Adipocyte (in vitro differentiated cells): Measurements from ENCODE around the gene MTCH1.

Experiments
- DNase-seq: peaks from one replicate; pipeline ENCODE4 v3.0.0-alpha.2; 2015; ENCODE audit warnings: low read depth
- H3K27me3 ChIP-seq: replicated peaks from 2 replicates; pipeline ENCODE4 v1.7.0; 2013; ENCODE audit warnings: mild to moderate bottlenecking, low read length, moderate library complexity; ENCODE audit not compliant: control insufficient read depth, insufficient read depth
- H3K36me3 ChIP-seq: 2 replicates; pipeline ENCODE4 v1.7.0; 2013; ENCODE audit warnings: low read length, mild to moderate bottlenecking, moderate library complexity; ENCODE audit not compliant: control insufficient read depth, insufficient read depth, severe bottlenecking
- H3K4me1 ChIP-seq: 2 replicates; pipeline ENCODE4 v1.7.0; 2013; ENCODE audit warnings: mild to moderate bottlenecking, low read length, moderate library complexity; ENCODE audit not compliant: control insufficient read depth, insufficient read depth
- H3K4me3 ChIP-seq: 2 replicates; pipeline ENCODE4 v1.7.0; 2013; ENCODE audit warnings: mild to moderate bottlenecking, low read length, moderate library complexity
- H3K9ac ChIP-seq: 2 replicates; pipeline ENCODE4 v1.7.0; 2013; ENCODE audit warnings: mild to moderate bottlenecking, low read length, moderate library complexity
- H3K9me3 ChIP-seq: 2 replicates; pipeline ENCODE4 v1.7.0; 2013; ENCODE audit warnings: mild to moderate bottlenecking, low read length, moderate library complexity; ENCODE audit not compliant: control insufficient read depth

MTCH1 gene, protein sequence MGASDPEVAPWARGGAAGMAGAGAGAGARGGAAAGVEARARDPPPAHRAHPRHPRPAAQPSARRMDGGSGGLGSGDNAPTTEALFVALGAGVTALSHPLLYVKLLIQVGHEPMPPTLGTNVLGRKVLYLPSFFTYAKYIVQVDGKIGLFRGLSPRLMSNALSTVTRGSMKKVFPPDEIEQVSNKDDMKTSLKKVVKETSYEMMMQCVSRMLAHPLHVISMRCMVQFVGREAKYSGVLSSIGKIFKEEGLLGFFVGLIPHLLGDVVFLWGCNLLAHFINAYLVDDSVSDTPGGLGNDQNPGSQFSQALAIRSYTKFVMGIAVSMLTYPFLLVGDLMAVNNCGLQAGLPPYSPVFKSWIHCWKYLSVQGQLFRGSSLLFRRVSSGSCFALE

DNA sequence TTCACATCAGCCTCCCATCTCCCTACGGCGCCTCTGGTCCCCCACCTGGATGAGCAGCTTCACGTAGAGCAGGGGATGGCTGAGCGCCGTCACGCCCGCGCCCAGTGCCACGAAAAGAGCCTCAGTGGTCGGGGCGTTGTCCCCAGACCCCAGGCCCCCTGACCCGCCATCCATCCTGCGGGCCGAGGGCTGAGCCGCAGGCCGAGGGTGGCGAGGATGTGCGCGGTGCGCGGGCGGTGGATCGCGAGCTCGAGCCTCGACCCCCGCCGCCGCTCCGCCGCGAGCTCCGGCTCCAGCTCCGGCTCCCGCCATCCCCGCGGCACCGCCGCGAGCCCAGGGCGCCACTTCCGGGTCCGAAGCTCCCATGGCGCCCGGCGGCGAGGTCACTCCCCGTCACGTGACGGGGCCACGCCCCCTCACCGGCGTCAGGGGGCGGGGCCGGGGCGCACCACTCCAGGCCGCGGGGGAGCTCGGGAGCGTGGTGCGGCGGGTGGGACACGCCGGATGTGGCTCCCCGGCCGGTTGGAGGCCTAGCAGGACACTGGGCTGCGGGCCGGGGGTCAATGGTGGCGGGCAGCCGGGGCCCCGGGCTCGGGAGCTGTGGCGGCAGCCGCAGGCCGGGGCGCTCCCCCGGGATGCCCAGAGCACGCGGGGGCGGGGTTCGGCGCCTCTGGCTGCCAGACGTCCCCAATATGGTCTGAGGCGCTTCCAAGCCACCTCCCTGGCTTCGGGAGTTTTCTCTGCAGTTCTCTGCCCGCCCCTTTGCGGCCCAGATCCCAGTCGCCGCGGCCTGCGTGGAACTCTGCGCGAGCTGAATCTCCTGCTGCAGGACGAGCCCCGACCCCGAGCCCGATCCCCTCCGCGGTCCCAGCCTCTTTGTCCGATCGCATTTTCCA is at the start of gene MTCH1:
Gene MTCH1 (minus strand): TSS at position 389 of the 896 bp plus-strand sequence. CDS start 23 bp downstream, at position 366.
- Histone ChIP-seq H3K27me3 (peaks cover 5% of the 10 kb centered on the region), H3K9ac (peak within 1 kb of the TSS; percentile 99), H3K9me3 (no peaks in the 10 kb centered on the region), H3K4me3 (peak within 1 kb of the TSS; percentile 99), H3K36me3 (no peaks in the 10 kb centered on the region), H3K4me1 (peaks cover 39% of the 10 kb centered on the region)
- DNase-seq = peak; percentile 96

DNA sequence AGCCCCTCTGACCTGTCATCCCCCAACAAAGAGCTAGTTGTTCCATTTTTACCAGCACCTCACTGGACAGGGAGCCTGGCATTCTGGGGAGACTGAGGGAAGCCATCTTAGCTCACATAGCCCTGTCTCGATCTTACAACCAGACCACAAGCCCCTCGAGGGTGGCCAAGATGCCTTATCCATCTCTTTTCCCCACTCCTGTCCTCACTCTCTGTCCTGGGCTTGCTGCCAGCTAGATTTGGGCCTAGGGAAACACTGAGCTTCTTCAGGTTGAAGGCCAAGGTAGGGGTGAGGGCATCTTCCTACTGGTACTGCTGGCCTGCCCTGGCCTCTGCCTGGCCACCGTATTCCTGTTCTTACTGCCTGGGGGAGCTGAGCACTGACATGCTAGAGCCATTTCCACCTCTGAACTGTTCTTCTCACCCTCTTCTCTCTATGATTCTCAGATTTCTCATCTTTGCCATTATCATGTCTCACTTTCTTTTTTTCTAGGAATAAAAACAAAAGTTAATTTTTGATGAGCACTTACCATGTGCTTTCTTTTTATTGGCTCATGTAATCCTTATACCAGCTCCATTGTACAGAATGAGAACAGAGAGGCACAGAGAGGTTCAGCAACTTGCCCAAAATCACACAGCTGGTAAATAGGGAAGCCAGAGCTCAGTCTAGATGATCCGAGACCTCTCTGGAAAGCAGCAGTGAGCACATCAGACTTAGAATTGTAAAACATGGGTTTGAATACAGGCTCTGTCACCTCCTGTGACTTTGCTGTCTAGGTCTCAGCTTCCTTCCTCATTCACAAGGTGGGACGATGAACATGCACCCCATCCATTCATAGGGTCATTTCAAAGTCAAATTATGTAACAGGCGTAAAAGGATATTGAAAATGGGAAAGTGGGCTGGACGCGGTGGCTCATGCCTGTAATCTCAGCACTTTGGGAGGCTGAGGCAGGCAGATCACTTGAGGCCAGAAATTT is 48.1 kb upstream of the MTCH1 start:
- no peak for DNase-seq
- Histone ChIP-seq H3K27me3 (peaks cover 3% of the 10 kb centered on the region), H3K9me3 (peaks cover 4% of the 10 kb centered on the region), H3K36me3 (no peaks in the 10 kb centered on the region), H3K4me1 (peaks cover 10% of the 10 kb centered on the region), H3K4me3 (no peak overlapping the region), H3K9ac (no peak overlapping the region)

DNA sequence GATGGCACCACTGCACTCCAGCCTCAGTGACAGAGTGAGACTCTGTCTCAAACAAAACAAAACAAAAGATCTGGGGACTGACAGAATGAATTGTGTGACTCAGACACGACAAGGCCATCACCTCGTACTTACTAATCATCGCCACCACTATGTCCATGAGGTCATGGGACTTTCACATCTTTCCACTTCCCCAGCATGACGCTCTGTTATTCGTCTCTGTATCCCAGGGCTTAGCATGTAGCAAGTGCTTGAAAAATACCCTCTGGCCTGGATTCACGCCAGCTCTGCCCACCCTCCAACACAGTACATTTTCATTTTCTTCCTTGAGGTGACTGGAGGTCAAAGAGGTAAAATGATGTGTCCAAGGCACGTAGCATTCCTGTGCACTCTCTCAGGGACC is 47.3 kb upstream of the MTCH1 start:
- Histone ChIP-seq H3K27me3 (peaks cover 3% of the 10 kb centered on the region), H3K9ac (no peak overlapping the region), H3K4me1 (peaks cover 2% of the 10 kb centered on the region), H3K4me3 (no peak overlapping the region), H3K9me3 (peaks cover 4% of the 10 kb centered on the region), H3K36me3 (no peaks in the 10 kb centered on the region)
- no peak for DNase-seq

DNA sequence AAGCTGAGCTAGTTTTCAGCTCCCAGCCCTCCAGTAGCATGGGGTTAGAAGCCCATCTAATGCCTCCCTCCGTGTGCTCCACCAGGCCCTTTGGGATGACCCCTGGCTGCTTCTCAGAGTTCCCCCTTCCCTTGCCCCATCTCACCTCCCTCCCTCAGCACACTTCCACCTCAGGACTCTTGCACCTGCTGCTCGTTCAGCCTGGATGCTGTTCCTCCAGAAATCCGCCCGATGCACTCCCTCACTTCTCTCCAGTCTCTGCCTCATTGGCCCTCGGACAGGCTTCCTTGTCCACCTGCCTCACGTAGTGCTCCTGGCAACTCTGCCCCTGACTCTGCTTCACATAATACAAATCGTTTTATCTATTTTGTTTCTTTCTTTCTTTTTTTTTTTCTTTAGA is 46.2 kb upstream of the MTCH1 start:
- no peaks in the 10 kb centered on the region for H3K36me3 ChIP-seq
- DNase-seq = no peak
- H3K9ac ChIP-seq = no peak overlapping the region
- no peak overlapping the region for H3K4me3 ChIP-seq
- H3K27me3 ChIP-seq = peaks cover 7% of the 10 kb centered on the region
- H3K9me3 ChIP-seq = peaks cover 4% of the 10 kb centered on the region
- no peaks in the 10 kb centered on the region for H3K4me1 ChIP-seq

DNA sequence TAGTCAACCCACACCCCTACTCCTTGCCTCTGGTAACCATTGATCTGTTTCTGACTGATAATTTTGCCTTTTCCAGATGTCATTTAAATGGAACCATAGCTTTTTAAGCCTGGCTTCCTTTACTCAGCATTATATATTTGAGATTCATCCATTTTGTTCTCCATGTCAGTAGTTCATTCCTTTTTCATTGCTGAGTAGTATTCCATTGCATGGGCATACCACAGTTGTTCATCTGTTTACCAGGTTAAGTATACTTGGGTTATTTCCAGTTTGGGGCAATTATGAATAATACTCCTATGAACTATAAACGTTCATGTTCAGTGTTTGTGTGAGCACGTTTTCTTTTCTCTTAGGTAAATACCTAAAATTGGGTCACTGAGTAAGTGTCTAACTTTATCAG is 44.6 kb upstream of the MTCH1 start:
- no peaks in the 10 kb centered on the region for H3K4me1 ChIP-seq
- peaks cover 16% of the 10 kb centered on the region for H3K27me3 ChIP-seq
- no peak overlapping the region for H3K4me3 ChIP-seq
- H3K36me3 ChIP-seq = no peaks in the 10 kb centered on the region
- peaks cover 4% of the 10 kb centered on the region for H3K9me3 ChIP-seq
- no peak overlapping the region for H3K9ac ChIP-seq
- DNase-seq = no peak

DNA sequence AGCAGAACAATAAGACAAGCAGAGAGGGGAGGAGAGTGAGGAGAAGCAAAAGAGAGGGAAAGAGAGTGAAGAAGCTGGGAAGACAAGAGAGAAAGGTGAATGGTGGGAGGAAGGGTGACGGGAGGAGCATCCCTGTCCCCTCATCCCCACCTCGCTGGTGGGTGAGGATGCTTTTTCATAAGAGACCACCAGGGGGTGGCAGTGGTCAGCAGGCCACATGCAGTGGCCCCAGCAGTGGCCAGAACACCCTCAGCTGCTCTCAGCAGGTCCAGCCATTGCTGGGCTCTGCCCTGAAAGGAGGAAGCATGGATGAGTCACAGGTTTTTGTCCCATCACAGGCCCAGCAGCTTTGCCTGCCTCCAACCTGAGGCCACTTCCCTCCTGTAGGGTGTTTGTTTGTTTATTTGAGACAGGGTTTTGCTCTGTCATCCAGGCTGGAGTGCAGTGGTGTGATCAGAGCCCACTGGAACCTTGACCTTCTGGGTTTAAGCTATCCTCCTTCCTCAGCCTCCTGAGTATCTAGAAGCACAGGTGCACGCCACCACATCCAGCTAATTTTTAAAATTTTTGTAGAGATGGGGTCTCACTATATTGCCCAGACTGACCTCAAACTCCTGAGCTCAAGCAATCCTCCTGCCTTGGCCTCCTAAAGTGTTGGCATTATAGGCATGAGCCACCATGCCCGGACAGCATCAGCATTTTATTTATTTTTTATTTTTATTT is 43.4 kb upstream of the MTCH1 start:
- Histone ChIP-seq H3K9me3 (peaks cover 4% of the 10 kb centered on the region), H3K4me1 (no peaks in the 10 kb centered on the region), H3K27me3 (peaks cover 16% of the 10 kb centered on the region), H3K4me3 (no peak overlapping the region), H3K36me3 (no peaks in the 10 kb centered on the region), H3K9ac (no peak overlapping the region)
- peak; percentile 83 for DNase-seq

DNA sequence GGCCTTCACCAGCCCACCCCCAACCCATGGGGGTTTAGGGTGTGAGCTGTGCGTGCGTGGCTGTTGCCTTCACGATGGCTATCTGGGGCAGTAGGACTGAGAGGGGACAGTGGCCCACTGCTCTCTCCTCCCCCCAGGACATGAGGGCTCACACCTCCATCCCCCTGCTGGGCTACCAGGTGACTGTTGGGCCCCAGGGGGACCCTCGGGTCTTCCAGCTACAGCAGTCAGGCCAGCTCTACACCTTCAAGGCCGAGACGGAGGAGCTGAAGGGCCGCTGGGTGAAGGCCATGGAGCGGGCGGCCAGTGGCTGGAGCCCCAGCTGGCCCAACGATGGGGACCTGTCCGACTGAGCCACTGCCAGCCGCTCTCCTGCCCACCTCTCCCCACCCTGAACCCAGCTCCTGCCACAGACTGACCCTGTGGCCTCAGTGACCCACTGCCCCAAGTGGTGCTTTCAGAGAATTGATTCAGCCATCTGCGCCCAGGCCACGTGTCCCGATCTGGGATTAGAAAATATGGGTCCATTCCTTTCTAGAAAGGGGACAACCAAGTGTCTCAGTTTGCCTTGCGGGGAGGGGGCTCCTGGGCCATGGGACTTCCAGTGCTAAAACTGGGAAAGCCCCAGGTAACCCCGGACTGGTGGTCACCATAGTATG is 41.9 kb upstream of the MTCH1 start:
- Histone ChIP-seq H3K4me1 (no peaks in the 10 kb centered on the region), H3K27me3 (peaks cover 18% of the 10 kb centered on the region), H3K4me3 (no peak overlapping the region), H3K9me3 (peaks cover 4% of the 10 kb centered on the region), H3K36me3 (no peaks in the 10 kb centered on the region), H3K9ac (no peak overlapping the region)
- no peak for DNase-seq

DNA sequence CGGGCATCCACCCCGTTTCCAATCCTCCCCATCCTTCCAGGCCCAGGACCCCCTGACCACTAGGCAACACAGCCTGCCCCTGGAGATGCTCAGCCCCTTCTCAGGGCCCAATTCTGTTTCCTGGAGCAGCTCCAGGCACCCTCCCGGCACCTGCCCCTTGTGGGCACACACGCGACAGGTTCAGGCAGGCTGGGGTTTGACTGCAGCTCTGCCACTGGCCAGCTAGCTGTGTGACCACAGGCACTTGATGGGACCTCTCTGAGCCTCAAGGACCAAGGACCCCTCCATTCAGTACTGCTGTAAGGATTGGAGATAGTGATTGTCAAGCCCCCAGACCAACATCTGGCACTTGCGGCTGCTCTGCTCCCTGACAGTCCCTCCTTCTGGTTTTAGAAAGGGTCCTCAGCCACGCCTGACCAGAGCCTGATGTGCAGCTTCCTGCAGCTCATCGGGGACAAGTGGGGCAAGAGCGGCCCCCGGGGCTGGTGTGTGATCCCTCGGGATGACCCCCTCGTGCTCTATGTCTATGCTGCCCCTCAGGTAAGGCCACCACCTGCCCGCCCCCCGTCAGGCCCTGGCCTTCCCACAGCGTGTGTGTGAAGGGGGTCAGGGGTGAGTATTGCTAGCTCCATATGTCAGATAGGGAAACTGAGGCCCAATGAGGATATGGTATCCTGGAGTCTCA is 41.2 kb upstream of the MTCH1 start:
- no peak for DNase-seq
- H3K9ac ChIP-seq = no peak overlapping the region
- no peak overlapping the region for H3K4me3 ChIP-seq
- no peaks in the 10 kb centered on the region for H3K36me3 ChIP-seq
- H3K4me1 ChIP-seq = no peaks in the 10 kb centered on the region
- H3K27me3 ChIP-seq = peaks cover 18% of the 10 kb centered on the region
- peaks cover 4% of the 10 kb centered on the region for H3K9me3 ChIP-seq

DNA sequence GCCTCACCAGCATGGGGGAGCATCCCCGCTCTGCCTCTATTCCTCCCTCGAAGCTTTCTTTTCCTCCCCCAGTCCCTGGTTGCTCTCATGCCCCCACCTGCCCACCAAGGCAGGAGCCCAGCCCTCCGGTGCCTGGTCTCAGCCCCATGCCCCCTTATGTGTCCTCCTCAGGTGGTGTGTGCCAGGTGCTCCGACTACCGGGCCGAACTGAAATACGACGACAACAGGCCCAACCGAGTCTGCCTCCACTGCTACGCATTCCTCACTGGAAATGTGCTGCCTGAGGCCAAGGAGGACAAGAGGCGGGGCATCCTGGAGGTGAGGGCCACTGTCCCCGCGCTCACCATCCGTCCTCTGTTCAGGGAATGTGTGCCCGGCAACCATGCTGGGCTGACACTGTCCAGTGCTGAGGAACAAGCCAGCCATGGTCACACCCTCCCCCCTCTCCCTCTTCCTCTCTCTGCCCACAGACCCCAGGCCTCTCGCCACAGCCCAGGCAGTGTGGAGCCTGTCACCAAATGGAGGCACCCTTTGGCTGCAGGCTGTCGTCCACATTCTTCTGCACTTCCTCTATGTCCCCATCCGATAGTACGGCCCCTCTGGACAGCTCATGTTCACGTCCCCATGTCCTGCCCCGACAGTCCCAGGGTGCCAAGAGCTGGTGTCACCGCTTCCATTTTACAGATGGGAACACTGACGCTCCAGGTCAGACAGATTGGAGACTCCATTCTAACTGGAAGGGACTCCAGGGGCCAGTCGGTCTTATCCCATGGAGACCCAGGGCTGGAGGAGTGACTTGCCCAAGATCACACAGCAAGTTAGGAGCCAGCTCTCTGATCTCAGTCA is 39.8 kb upstream of the MTCH1 start:
- Histone ChIP-seq H3K9ac (no peak overlapping the region), H3K9me3 (peaks cover 4% of the 10 kb centered on the region), H3K4me1 (no peaks in the 10 kb centered on the region), H3K4me3 (no peak overlapping the region), H3K36me3 (no peaks in the 10 kb centered on the region), H3K27me3 (peaks cover 18% of the 10 kb centered on the region)
- DNase-seq = no peak
